Endothelial cell of umbilical vein (primary cell): ENCODE results near the gene ANG.

Experiments used
- CTCF ChIP-seq, 2 donors: IDR thresholded peaks; 1 replicate in 1 of 2; 2 replicates in 1 of 2; pipeline ENCODE4 v1.5.1; 2011; ENCODE audit warnings: low read length in 2 of 2, mild to moderate bottlenecking in 2 of 2, moderate library complexity in 2 of 2, control low read depth in 1 of 2, inconsistent platforms in 1 of 2, low read depth in 1 of 2; ENCODE audit not compliant: insufficient read depth in 1 of 2; ENCODE audit errors: extremely low read depth in 1 of 2
- EZH2 ChIP-seq: IDR thresholded peaks from 2 replicates; pipeline ENCODE4 v1.6.1; 2012; ENCODE audit warnings: borderline replicate concordance, low read depth, mild to moderate bottlenecking, moderate library complexity, low read length, inconsistent platforms; ENCODE audit not compliant: severe bottlenecking
- FOS ChIP-seq: IDR thresholded peaks from 2 replicates; pipeline ENCODE4 v1.6.1; 2011; ENCODE audit warnings: mild to moderate bottlenecking, low read length, moderate library complexity, borderline replicate concordance; ENCODE audit not compliant: insufficient read depth
- GATA2 ChIP-seq: IDR thresholded peaks from 2 replicates; pipeline ENCODE4 v1.7.0; 2011; ENCODE audit warnings: low read depth, mild to moderate bottlenecking, moderate library complexity, mixed read lengths, low read length; ENCODE audit not compliant: insufficient read length, insufficient read depth
- JUN ChIP-seq: IDR thresholded peaks from 2 replicates; pipeline ENCODE4 v1.6.1; 2011; ENCODE audit warnings: borderline replicate concordance, low read depth; ENCODE audit not compliant: insufficient read length, insufficient read depth
- MAX ChIP-seq: IDR thresholded peaks from 2 replicates; pipeline ENCODE4 v1.6.1; 2011; ENCODE audit not compliant: insufficient read depth, insufficient read length
- MYC ChIP-seq: IDR thresholded peaks from one replicate; pipeline ENCODE4 v1.6.1; 2011; ENCODE audit warnings: mild to moderate bottlenecking, low read depth, low read length
- POLR2A ChIP-seq: IDR thresholded peaks from 2 replicates; pipeline ENCODE4 v1.6.1; 2012; ENCODE audit warnings: low read depth, mild to moderate bottlenecking, control low read depth, low read length
- POLR2AphosphoS5 ChIP-seq: IDR thresholded peaks from 2 replicates; pipeline ENCODE4 v1.6.1; 2012; ENCODE audit warnings: low read depth, mild to moderate bottlenecking, control low read depth, low read length, moderate library complexity; ENCODE audit not compliant: insufficient read depth

GRCh38 chr14:20682435-20683124, 6.0 kb upstream of the ANG start:
- TF ChIP-seq CTCF (IDR thresholded peaks at IDR 0.05; ENCODE audit: extremely low read depth in 1 of 2, insufficient read depth in 1 of 2, low read depth in 1 of 2, low read length in 2 of 2) (no peak), POLR2A (peak; percentile 89), MAX (no peak), EZH2 (no peak), POLR2AphosphoS5 (peak; percentile 56), JUN (no peak), GATA2 (no peak), MYC (no peak), FOS (no peak)
